Measurements from ENCODE around the gene FIBCD1. TPM values are rescaled to one million over a fixed set of nuclear protein-coding genes. Genes with fewer than 3 reads are reported as not detected.

FIBCD1 gene
- total and polyA plus RNA-seq, 2 experiments from 2014 or later = 4.4 to 5.6 TPM

DNA sequence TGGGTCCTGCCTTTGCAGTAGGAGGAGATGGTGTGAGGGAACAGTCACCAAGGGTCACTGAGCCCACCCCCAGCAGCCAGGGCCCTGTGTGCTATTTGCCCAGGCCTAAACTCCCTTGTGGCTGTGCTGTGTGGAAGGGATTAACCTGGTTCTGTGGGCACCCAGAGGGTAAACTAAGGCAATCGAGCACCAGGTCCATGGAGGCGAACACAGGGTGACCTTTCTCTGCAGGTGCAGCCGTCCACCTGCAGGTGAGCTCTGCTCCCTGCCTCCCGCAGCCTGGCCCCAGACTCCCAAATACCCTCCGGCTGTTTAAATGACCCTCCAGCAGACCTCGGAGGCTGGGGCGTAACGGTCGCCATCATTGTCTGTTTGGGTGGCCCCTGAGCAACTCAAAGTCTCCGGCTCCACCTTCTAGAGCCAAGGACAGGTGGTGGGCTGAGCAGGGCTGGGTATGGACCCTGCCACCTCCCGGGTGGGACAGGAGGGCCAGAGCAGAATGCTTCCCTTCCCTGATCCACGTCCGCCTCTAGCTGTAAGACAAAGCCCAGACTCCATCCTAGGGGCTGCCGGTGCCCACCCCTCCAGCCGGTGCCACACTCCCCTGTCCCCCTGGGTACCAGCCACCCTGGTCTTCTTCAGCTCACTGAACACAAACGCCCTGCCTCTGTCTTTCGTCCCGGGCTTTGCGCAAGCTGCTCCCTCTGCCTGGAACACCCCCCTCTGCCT is 34.1 kb upstream of the FIBCD1 start:
- H3K4me3 ChIP-seq = no peak overlapping the region

More for the DNA sequence above, 34.1 kb upstream of the FIBCD1 start:
- H3K4me3 Mint-ChIP-seq = no peak overlapping the region
- Histone ChIP-seq H3K4me2 (no peak overlapping the region), H3K36me3 (ENCODE audit: insufficient read depth) (no peaks in the 10 kb centered on the region), H3K79me2 (replicated peaks; ENCODE audit: insufficient read depth) (no peaks in the 10 kb centered on the region), H3K27me3 (ENCODE audit: insufficient read depth) (no peaks in the 10 kb centered on the region), H4K20me1 (replicated peaks; ENCODE audit: insufficient read depth) (no peaks in the 10 kb centered on the region), H3K27ac (ENCODE audit: low read depth) (no peak overlapping the region), H2AFZ (peak overlapping the region; percentile 56; the same call in 1 of the 2 replicates), H3K4me1 (ENCODE audit: insufficient read depth) (no peaks in the 10 kb centered on the region), H3F3A (replicated peaks; ENCODE audit: low read depth) (no peaks in the 10 kb centered on the region), H3K9me2 (ENCODE audit: insufficient read depth) (no peaks in the 10 kb centered on the region)
- DNase-seq (ENCODE audit: low spot score) = no peak
- H3K27ac Mint-ChIP-seq = peak overlapping the region; percentile 43; the same call in 1 of the 2 replicates
- no peaks in the 10 kb centered on the region for H3K9me3 Mint-ChIP-seq
- peak; percentile 50 for ATAC-seq
- peaks cover 6% of the 10 kb centered on the region for H3K27me3 Mint-ChIP-seq (ENCODE audit: insufficient read depth, low read depth, poor library complexity)
- peaks cover 9% of the 10 kb centered on the region; the same call in 2 of the 3 replicates for H3K4me1 Mint-ChIP-seq
- TF ChIP-seq ZNF462 (CRISPR knock-in tag; IDR thresholded peaks at IDR 0.05) (no peak), STAT1 (IDR thresholded peaks at IDR 0.05; ENCODE audit: unreplicated experiment) (no peak), CREB1 (CRISPR knock-in tag; IDR thresholded peaks at IDR 0.05; ENCODE audit: low read depth) (no peak), REST (IDR thresholded peaks at IDR 0.05; ENCODE audit: unreplicated experiment) (no peak), ZNF114 (CRISPR knock-in tag; IDR thresholded peaks at IDR 0.05) (no peak), ZNF331 (CRISPR knock-in tag; IDR thresholded peaks at IDR 0.05; ENCODE audit: low read depth) (no peak), EZH2phosphoT487 (IDR thresholded peaks at IDR 0.05; ENCODE audit: unreplicated experiment) (no peak), EZH2 (IDR thresholded peaks at IDR 0.05; ENCODE audit: low read depth, unreplicated experiment) (no peak), JUNB (IDR thresholded peaks at IDR 0.05; ENCODE audit: unreplicated experiment) (no peak), NANOG (IDR thresholded peaks at IDR 0.05; ENCODE audit: borderline replicate concordance) (no peak), POLR2AphosphoS5 (IDR thresholded peaks at IDR 0.05; ENCODE audit: low read depth) (no peak)
- TF ChIP-seq, protein P1, sequence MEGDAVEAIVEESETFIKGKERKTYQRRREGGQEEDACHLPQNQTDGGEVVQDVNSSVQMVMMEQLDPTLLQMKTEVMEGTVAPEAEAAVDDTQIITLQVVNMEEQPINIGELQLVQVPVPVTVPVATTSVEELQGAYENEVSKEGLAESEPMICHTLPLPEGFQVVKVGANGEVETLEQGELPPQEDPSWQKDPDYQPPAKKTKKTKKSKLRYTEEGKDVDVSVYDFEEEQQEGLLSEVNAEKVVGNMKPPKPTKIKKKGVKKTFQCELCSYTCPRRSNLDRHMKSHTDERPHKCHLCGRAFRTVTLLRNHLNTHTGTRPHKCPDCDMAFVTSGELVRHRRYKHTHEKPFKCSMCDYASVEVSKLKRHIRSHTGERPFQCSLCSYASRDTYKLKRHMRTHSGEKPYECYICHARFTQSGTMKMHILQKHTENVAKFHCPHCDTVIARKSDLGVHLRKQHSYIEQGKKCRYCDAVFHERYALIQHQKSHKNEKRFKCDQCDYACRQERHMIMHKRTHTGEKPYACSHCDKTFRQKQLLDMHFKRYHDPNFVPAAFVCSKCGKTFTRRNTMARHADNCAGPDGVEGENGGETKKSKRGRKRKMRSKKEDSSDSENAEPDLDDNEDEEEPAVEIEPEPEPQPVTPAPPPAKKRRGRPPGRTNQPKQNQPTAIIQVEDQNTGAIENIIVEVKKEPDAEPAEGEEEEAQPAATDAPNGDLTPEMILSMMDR (conservative IDR thresholded peaks at IDR 0.05; ENCODE audit: low read depth in 2 of 2) = no peak
- TF ChIP-seq, protein P2, sequence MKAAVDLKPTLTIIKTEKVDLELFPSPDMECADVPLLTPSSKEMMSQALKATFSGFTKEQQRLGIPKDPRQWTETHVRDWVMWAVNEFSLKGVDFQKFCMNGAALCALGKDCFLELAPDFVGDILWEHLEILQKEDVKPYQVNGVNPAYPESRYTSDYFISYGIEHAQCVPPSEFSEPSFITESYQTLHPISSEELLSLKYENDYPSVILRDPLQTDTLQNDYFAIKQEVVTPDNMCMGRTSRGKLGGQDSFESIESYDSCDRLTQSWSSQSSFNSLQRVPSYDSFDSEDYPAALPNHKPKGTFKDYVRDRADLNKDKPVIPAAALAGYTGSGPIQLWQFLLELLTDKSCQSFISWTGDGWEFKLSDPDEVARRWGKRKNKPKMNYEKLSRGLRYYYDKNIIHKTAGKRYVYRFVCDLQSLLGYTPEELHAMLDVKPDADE (IDR thresholded peaks at IDR 0.05) = no peak
- no peaks in the 10 kb centered on the region; the same call in 2 of the 3 replicates for H3K36me3 Mint-ChIP-seq (ENCODE audit: low read depth)

Measured in GM23338 (cell line).